ENCODE results near the gene LASP1. TPM values are rescaled to one million over a fixed set of nuclear protein-coding genes. Genes with fewer than 3 reads are reported as not detected.

The LASP1 gene
- total RNA-seq, 1 experiment from 2014 or later, result 106 TPM

GRCh38 chr17:38857271-38857670 lies 12.6 kb upstream of the LASP1 start:
- POLR2A ChIA-PET (ENCODE audit: unreplicated experiment), result no interaction called here
- CTCF ChIA-PET, result interaction anchor here (0.7 kb wide), 1 partner anchor 178 kb away, joined by 4 read pairs; no protein-coding TSS in a partner anchor

GRCh38 chr17:38861399-38861843 lies 8.4 kb upstream of the LASP1 start:
- ATAC-seq (no peak), DNase-seq (no peak)
- Histone ChIP-seq H3K27me3 (ENCODE audit: low read length) (no peaks in the 10 kb centered on the region), H3K4me1 (ENCODE audit: insufficient read depth, low read length) (peaks cover 12% of the 10 kb centered on the region), H3K4me2 (ENCODE audit: low read length) (no peak overlapping the region), H3K4me3 (ENCODE audit: low read length) (no peak overlapping the region), H3K27ac (ENCODE audit: low read length) (no peak overlapping the region), H4K20me1 (ENCODE audit: low read length) (no peaks in the 10 kb centered on the region), H3K9me3 (ENCODE audit: low read length) (no peaks in the 10 kb centered on the region), H3K9ac (ENCODE audit: low read length) (no peak overlapping the region), H3K9me2 (replicated peaks; ENCODE audit: low read length) (no peaks in the 10 kb centered on the region), H3F3A (ENCODE audit: low read length, unreplicated experiment) (no peaks in the 10 kb centered on the region), H3K79me2 (ENCODE audit: low read length) (no peaks in the 10 kb centered on the region), H3K36me3 (ENCODE audit: low read depth, low read length) (no peaks in the 10 kb centered on the region), H2AFZ (ENCODE audit: low read length) (no peak overlapping the region)
- TF ChIP-seq EZH2phosphoT487 (IDR thresholded peaks at IDR 0.05; ENCODE audit: borderline replicate concordance, low read length), result no peak
- no peak for TF ChIP-seq CTCF (conservative IDR thresholded peaks at IDR 0.05; ENCODE audit: low read depth, low read length)
- TF ChIP-seq EZH2 (IDR thresholded peaks at IDR 0.05; ENCODE audit: low read length, unreplicated experiment), result no peak
- CTCF ChIA-PET, result no interaction called here
- intact Hi-C loops (cut with micrococcal nuclease), result no loop called here
- POLR2A ChIA-PET (ENCODE audit: unreplicated experiment), result no interaction called here
- no TSS peak for BruUV-seq (replicated peaks)

More at GRCh38 chr17:38857271-38857670, 12.6 kb upstream of the LASP1 start:
- no TSS peak for BruUV-seq (replicated peaks)
- Histone ChIP-seq H3K27me3 (ENCODE audit: low read length) (no peaks in the 10 kb centered on the region), H3K4me2 (ENCODE audit: low read length) (no peak overlapping the region), H3K4me1 (ENCODE audit: insufficient read depth, low read length) (0 out of 2 replicates have a peak, but pooled peaks cover 3% of the 10 kb centered on the region), H3K9me3 (ENCODE audit: low read length) (no peaks in the 10 kb centered on the region), H3K36me3 (ENCODE audit: low read depth, low read length) (peaks cover 9% of the 10 kb centered on the region), H4K20me1 (ENCODE audit: low read length) (peaks cover 8% of the 10 kb centered on the region), H3K79me2 (ENCODE audit: low read length) (peaks cover 16% of the 10 kb centered on the region), H3K9me2 (replicated peaks; ENCODE audit: low read length) (no peaks in the 10 kb centered on the region), H3K4me3 (ENCODE audit: low read length) (no peak overlapping the region), H3K9ac (ENCODE audit: low read length) (no peak overlapping the region), H3K27ac (ENCODE audit: low read length) (no peak overlapping the region), H3F3A (ENCODE audit: low read length, unreplicated experiment) (no peaks in the 10 kb centered on the region), H2AFZ (ENCODE audit: low read length) (no peak overlapping the region)
- ATAC-seq, result no peak
- TF ChIP-seq CTCF (conservative IDR thresholded peaks at IDR 0.05; ENCODE audit: low read depth, low read length), result no peak
- no peak for TF ChIP-seq EZH2phosphoT487 (IDR thresholded peaks at IDR 0.05; ENCODE audit: borderline replicate concordance, low read length)
- no peak for TF ChIP-seq EZH2 (IDR thresholded peaks at IDR 0.05; ENCODE audit: low read length, unreplicated experiment)
- no peak for DNase-seq
- intact Hi-C loops (cut with micrococcal nuclease), result no loop called here

GRCh38 chr17:38864636-38865398 lies 5.0 kb upstream of the LASP1 start:
- H3F3A ChIP-seq (ENCODE audit: low read length, unreplicated experiment), result no peaks in the 10 kb centered on the region
- H3K36me3 ChIP-seq (ENCODE audit: low read depth, low read length), result no peaks in the 10 kb centered on the region
- TF ChIP-seq CTCF (conservative IDR thresholded peaks at IDR 0.05; ENCODE audit: low read depth, low read length) (no peak), EZH2phosphoT487 (IDR thresholded peaks at IDR 0.05; ENCODE audit: borderline replicate concordance, low read length) (no peak), EZH2 (IDR thresholded peaks at IDR 0.05; ENCODE audit: low read length, unreplicated experiment) (no peak)
- ChIA-PET CTCF (no interaction called here), POLR2A (ENCODE audit: unreplicated experiment) (no interaction called here)
- no peaks in the 10 kb centered on the region for H3K9me3 ChIP-seq (ENCODE audit: low read length)
- no peak overlapping the region for H3K4me2 ChIP-seq (ENCODE audit: low read length)
- H3K79me2 ChIP-seq (ENCODE audit: low read length), result no peaks in the 10 kb centered on the region
- H2AFZ ChIP-seq (ENCODE audit: low read length), result no peak overlapping the region
- no peak overlapping the region for H3K27ac ChIP-seq (ENCODE audit: low read length)
- H3K27me3 ChIP-seq (ENCODE audit: low read length), result no peaks in the 10 kb centered on the region
- no peak overlapping the region for H3K4me3 ChIP-seq (ENCODE audit: low read length)
- no peak for ATAC-seq
- DNase-seq, result no peak
- H3K4me1 ChIP-seq (ENCODE audit: insufficient read depth, low read length), result peaks cover 12% of the 10 kb centered on the region
- no TSS peak for BruUV-seq (replicated peaks)
- no peak overlapping the region for H3K9ac ChIP-seq (ENCODE audit: low read length)
- intact Hi-C loops (cut with micrococcal nuclease), result no loop called here
- H4K20me1 ChIP-seq (ENCODE audit: low read length), result no peaks in the 10 kb centered on the region
- no peaks in the 10 kb centered on the region for H3K9me2 ChIP-seq (replicated peaks; ENCODE audit: low read length)
